Measurements from ENCODE around the gene ARPC2. TPM values are rescaled to one million over a fixed set of nuclear protein-coding genes. Genes with fewer than 3 reads are reported as not detected.

ARPC2 gene
- total and polyA plus RNA-seq, 2 of the 13 experiments (the other 11 are each of a cell fraction or from before 2014, with no cell fraction given): 168 to 303 TPM

DNA sequence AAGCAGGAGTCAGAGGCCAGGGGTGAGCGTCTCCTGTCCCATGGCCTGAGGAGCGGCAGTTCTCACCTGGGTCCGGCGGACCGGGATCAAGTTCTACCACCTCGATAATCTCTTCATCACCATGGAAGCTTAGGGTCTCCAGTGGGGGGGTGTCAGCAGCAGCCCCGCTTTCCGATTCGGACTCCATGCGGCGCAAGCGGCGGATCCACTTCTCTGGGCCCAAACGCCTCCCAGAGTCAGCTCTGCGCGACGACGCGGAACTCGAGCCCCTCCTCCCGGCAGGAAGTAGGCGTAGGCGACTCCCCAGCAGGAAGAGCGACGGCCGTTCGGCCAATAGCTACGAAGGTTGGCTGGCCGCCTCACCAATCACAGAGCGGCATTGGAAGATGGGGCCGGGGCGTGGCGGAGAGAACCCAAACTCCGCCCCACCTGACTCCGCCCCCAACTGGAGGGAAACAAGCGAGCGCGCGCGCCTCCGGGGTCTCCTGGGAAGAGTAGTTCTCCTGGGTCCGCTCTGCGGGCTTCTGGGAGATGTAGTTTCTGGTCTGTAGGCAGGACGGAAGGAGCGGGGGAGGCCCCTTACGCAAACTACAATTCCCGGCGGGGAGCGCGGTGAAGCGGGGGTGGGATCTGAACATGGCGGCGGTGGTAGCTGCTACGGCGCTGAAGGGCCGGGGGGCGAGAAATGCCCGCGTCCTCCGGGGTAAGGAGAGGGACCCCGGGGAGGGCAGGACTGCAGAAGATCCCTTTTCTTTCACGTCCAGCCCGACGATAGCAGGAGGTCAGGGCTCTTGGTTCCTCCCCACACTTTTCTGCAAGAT, 53.1 kb downstream of the ARPC2 start, which contains the start of the genes AAMP and PNKD (continued):
- TF ChIP-seq ZHX2 (IDR thresholded peaks at IDR 0.05; ENCODE audit: low read depth) (peak; percentile 90), ZHX2 (CRISPR knock-in tag; IDR thresholded peaks at IDR 0.05; ENCODE audit: borderline replicate concordance) (no peak), RXRA (CRISPR knock-in tag; IDR thresholded peaks at IDR 0.05) (peak; percentile 31; the same call in 1 of the 2 replicates), ZNF674 (CRISPR knock-in tag; IDR thresholded peaks at IDR 0.05; ENCODE audit: low read depth) (no peak), ZNF629 (CRISPR knock-in tag; conservative IDR thresholded peaks at IDR 0.05) (no peak), ZNF713 (CRISPR knock-in tag; IDR thresholded peaks at IDR 0.05) (no peak), PBX2 (CRISPR knock-in tag; IDR thresholded peaks at IDR 0.05) (peak; percentile 98), ZMAT3 (CRISPR knock-in tag; conservative IDR thresholded peaks at IDR 0.05) (peak; percentile 35; the same call in 1 of the 2 replicates), MTA3 (CRISPR knock-in tag; IDR thresholded peaks at IDR 0.05) (no peak), ZNF619 (CRISPR knock-in tag; IDR thresholded peaks at IDR 0.05) (no peak; the same call in 1 of the 2 replicates), ZNF468 (CRISPR knock-in tag; IDR thresholded peaks at IDR 0.05) (no peak), KDM6A (CRISPR knock-in tag; IDR thresholded peaks at IDR 0.05; ENCODE audit: low read depth) (no peak), SIX1 (CRISPR knock-in tag; IDR thresholded peaks at IDR 0.05; ENCODE audit: borderline replicate concordance) (no peak), ZSCAN25 (CRISPR knock-in tag; IDR thresholded peaks at IDR 0.05) (no peak)
- TF ChIP-seq, protein P1, sequence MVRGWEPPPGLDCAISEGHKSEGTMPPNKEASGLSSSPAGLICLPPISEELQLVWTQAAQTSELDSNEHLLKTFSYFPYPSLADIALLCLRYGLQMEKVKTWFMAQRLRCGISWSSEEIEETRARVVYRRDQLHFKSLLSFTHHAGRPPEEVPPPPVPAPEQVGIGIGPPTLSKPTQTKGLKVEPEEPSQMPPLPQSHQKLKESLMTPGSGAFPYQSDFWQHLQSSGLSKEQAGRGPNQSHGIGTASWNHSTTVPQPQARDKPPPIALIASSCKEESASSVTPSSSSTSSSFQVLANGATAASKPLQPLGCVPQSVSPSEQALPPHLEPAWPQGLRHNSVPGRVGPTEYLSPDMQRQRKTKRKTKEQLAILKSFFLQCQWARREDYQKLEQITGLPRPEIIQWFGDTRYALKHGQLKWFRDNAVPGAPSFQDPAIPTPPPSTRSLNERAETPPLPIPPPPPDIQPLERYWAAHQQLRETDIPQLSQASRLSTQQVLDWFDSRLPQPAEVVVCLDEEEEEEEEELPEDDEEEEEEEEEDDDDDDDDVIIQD (CRISPR knock-in tag; IDR thresholded peaks at IDR 0.05; ENCODE audit: low read depth): peak; percentile 49; the same call in 1 of the 2 replicates
